ENCODE data around the gene C5orf47.

DNA sequence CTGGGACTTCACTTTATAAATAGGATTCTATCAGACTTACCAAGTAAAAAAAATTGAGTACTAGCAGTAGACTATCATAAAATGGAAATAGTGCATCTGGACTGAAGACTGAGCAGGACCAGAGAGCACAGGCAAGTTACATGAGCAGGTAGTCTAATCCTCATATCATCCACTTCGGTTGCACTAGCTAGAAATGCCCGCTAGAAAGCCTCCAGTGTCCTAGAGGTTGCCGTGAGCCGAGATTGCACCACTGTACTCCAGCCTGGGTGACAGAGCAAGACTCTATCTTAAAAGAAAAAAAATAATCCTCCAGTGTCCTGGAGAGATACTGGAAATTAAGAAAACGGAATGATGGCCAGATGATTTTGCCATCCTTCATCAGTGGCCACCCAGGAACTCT lies 20.0 kb downstream of the C5orf47 start:
- TF ChIP-seq, protein P1, sequence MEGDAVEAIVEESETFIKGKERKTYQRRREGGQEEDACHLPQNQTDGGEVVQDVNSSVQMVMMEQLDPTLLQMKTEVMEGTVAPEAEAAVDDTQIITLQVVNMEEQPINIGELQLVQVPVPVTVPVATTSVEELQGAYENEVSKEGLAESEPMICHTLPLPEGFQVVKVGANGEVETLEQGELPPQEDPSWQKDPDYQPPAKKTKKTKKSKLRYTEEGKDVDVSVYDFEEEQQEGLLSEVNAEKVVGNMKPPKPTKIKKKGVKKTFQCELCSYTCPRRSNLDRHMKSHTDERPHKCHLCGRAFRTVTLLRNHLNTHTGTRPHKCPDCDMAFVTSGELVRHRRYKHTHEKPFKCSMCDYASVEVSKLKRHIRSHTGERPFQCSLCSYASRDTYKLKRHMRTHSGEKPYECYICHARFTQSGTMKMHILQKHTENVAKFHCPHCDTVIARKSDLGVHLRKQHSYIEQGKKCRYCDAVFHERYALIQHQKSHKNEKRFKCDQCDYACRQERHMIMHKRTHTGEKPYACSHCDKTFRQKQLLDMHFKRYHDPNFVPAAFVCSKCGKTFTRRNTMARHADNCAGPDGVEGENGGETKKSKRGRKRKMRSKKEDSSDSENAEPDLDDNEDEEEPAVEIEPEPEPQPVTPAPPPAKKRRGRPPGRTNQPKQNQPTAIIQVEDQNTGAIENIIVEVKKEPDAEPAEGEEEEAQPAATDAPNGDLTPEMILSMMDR (IDR thresholded peaks at IDR 0.05), result no peak
- TF ChIP-seq POLR2A (IDR thresholded peaks at IDR 0.05) (no peak), POLR2AphosphoS5 (IDR thresholded peaks at IDR 0.05) (no peak), EP300 (IDR thresholded peaks at IDR 0.05) (no peak)

Measured in gastroesophageal sphincter (tissue), 3 donors.